GM18505 (cell line): ENCODE measurements around the gene E2F4.

Experiments
- ATAC-seq: cut with Tn5 transposase; IDR thresholded peaks from one replicate; pipeline ENCODE4 v1.9.1; 2021; ENCODE audit not compliant: unreplicated experiment
- POLR2A ChIP-seq: IDR thresholded peaks from 4 replicates; pipeline ENCODE4 v1.6.1; 2011; ENCODE audit warnings: borderline replicate concordance; ENCODE audit not compliant: insufficient read depth, insufficient read length; ENCODE audit errors: extremely low read depth

The E2F4 gene

GRCh38 chr16:67186550-67186950, 5.4 kb upstream of the E2F4 start:
- TF ChIP-seq POLR2A: no peak
- ATAC-seq: no peak

DNA sequence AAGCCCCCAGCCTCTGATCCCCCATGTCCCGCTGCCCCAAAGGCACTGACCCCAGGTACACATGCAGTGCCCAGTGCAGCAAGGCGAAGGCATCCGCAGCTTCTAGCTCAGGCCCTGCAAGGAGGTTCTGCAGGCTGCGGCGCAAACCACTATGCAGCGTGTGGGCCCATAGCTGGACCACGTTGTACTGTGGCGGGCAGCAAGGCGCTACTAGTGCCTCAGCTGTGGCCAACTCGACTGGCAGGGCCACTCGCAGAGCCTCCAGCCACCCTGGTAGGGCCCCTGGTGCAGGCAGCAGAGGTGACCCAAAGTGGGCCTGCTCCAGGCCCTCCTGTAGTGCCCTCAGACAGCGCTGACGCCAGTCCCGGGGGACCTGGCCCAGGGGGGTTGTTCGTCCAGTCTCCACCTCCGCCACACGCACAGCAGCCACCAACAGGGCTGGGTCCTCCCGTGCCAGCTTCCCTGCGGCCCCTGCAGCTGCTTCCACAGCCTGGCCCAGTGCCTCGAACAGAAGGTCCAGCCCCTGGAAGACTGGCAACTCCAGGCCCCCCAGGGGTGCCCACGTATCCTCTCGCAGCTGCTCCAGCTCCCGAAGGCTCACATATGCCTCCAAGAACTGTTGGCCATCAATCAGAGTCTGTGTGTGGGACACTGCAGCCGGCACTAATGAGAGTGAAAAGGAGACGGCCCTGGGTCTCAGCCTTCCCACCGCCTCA, 4.6 kb upstream of the E2F4 start:
- TF ChIP-seq POLR2A: no peak

DNA sequence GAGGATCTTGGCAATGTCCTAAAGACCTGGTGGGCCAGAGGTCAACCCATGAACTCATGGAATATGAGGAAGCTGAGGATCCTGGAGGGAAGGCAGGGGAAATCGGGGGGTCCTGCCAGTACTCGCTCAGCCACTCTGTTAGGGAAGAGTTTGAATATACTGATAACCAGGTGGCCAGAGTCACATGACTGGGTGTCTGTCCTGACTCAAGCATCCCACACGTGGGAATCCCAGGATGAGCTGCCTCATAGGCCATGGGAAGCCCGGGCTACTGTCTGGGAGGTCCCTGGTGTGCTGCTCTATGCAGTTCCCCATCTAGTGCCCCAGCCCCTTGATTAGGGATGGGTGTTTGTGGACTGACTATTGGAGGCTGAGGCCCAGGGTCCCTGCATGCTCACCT, 3.6 kb upstream of the E2F4 start:
- ATAC-seq: no peak
- TF ChIP-seq POLR2A: no peak

More for the DNA sequence above, 4.6 kb upstream of the E2F4 start:
- ATAC-seq: no peak

- ATAC-seq: no peak
- TF ChIP-seq POLR2A: no peak
Measured at GRCh38 chr16:67188798-67189197, 3.2 kb upstream of the E2F4 start.

DNA sequence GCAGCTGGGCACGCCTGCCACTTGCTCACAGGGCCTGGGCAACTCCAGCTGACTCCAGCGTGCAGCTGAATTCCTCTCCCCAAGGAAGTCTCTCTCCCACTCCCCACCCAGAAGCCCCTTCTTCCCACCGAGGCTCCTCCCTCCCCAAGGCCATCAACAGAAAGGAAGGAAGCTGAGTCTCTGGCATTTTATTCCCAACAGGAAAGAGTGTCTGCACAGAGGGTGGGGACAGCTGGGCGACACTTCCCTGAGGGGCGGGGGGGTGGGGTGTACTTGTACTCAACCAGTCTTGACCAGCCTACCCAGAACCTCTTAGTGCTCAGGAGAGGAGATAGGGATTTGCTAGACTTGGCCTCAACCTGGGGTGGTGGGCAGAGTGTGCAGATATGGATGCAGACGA, 1.9 kb upstream of the E2F4 start, which contains the start of gene EXOC3L1:
Gene EXOC3L1 (minus strand): TSS at position 96 of the 400 bp plus-strand sequence. CDS start 460 bp downstream, outside the sequence.
- ATAC-seq: no peak
- no peak for TF ChIP-seq POLR2A

DNA sequence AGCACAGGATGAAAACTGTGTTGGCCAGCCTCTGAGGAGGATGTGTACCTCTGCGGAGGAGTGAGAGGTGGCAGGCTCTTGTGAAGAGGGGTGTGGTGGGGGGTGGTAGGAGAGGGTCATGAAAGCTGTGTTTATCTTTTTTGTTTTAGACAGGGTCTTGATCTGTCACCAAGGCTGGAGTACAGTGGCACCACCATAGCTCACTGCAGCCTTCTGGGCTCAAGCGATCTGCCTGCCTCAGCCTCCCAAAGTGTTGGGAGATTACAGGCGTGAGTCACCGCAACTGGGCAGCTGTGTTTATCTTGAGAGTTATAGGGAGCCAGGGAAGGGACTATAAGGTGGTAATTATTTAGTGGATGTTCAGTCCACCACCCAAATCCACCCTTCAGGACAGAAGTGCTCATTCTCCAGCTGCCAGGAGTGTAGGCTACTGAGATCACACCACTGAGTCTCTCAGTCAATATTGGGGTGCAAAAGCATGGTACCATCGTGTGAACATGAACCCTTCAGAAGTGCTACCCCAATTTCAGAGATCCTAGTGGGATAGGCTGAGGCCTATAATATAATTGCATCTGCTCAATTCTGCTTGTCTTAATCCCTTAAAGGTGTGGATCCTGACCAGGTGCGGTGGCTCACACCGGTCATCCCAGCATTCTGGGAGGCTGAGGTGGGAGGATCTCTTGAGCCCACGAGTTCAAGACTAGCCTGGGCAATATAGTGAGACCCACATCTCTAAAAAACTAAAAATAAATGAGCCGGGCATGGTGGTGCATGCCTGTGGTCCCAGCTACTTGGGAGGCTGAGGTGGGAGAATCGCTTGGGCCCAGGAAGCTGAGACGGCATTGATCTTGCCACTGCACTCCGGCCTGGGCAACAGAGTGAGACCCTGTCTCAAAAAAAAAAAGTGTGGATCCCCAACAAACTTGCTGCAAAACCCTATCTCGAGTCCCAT, 1.2 kb upstream of the E2F4 start:
- no peak for ATAC-seq
- TF ChIP-seq POLR2A: no peak

DNA sequence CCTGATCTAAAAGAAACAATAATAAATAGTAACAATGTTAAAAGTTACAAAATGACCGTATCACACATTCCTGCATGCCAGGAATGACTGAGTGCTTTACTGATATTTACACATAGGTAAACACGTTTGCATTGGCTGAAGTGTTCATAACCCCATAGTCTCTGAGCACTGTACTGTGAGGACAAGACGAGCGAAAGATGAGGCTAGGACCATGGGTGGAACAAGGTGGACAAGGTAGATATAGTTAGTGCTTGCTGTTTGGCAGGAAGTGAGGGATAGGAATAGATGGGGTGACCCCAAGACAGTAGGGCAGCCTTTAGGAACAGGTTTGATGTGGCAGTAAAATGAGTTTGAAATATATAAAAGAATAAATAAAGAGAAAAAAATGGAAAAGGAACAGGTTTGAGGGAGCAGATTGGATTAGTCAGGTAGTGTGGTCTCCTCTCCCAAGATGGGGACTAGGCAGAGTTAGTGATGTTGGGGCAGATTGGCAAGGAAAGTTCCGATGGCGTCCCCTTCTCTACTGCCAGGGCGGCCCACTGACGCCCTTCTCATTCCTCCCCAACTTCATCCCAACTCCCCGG, 452 bp upstream of the E2F4 start:
- no peak for TF ChIP-seq POLR2A
- ATAC-seq: no peak

DNA sequence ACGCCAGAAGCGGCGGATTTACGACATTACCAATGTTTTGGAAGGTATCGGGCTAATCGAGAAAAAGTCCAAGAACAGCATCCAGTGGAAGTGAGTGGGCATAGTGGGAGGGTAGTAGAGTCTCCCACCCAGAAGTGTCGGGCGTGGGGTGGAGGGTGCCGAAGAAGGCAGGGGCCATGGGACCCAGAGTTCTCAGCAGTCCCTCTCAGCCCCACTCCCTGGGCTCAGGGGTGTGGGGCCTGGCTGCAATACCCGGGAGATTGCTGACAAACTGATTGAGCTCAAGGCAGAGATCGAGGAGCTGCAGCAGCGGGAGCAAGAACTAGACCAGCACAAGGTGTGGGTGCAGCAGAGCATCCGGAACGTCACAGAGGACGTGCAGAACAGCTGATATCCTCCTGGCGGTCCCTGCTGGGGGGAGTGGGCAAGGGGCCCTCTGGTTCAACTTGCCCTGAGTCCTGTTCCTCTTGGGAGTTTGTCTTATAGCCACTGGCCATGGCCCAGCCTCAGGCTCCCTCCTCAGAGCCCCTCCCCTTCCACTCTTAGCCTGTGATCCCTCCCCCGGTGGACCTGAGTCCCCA, 916 bp downstream of the E2F4 start:
- ATAC-seq: no peak
- TF ChIP-seq POLR2A: no peak

GRCh38 chr16:67193536-67193935, 1.6 kb downstream of the E2F4 start:
- TF ChIP-seq POLR2A: no peak
- no peak for ATAC-seq

DNA sequence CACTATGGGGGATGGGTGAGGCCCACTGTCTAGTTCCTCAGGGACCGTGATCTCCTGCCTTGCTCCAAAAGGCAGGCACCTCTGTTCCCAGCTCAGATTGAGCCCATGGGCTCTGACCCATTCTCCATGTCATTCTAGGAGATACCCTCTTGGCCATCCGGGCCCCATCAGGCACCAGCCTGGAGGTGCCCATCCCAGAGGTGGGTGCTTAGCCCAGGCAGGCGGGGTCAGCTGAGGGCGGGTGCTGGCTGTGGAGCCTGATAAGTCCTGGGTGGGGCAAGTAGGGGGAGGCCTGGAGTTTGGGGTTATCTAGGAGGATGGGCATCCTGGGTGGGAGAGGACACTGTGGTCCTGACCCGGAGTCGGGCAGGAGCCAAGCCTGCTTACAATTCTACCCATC, 2.3 kb downstream of the E2F4 start:
- no peak for ATAC-seq
- TF ChIP-seq POLR2A: no peak

DNA sequence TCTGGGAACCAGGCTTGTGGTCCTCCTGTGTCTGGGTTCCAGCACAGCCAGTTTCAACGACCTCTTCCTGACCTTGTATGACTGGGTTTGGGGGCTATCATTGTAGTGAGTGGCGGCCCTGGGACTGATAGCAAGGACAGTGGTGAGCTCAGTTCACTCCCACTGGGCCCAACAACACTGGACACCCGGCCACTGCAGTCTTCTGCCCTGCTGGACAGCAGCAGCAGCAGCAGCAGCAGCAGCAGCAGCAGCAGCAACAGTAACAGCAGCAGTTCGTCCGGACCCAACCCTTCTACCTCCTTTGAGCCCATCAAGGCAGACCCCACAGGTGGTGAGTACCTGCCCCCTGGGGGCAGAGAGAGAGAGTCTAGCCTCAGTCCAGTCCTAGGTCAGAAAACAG, 3.7 kb downstream of the E2F4 start:
- no peak for ATAC-seq
- no peak for TF ChIP-seq POLR2A

- TF ChIP-seq POLR2A: no peak
- no peak for ATAC-seq
Measured at GRCh38 chr16:67196881-67197280, 4.9 kb downstream of the E2F4 start.

DNA sequence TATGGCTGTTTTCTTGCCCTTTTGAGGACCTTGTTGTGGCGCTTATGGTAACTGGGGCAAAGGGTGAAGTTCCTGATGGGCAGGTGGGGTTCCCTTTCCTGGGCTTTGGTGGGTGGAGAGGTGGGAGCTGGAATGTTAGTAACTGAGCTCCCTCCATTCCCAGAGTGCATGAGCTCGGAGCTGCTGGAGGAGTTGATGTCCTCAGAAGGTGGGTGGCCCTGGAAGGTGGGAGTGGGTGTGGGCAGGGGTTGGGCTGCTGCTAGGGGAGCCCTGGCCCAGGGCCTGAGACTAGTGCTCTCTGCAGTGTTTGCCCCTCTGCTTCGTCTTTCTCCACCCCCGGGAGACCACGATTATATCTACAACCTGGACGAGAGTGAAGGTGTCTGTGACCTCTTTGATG, 5.7 kb downstream of the E2F4 start:
- no peak for TF ChIP-seq POLR2A
- ATAC-seq: no peak
